Lung (tissue), 12 donors: ENCODE data around the gene GDPD3. TPM values are rescaled to one million over a fixed set of nuclear protein-coding genes. Genes with fewer than 3 reads are reported as not detected.

Experiments
- ATAC-seq: fragments of 200-7000 bp; cut with Tn5 transposase; one replicate; pipeline ENCODE4 v1.9.1; 2020; ENCODE audit warnings: moderate number of reproducible peaks; ENCODE audit not compliant: insufficient read depth, low FRiP score
- DNase-seq, 3 donors: peaks; one replicate each; pipeline ENCODE4 v3.0.0-alpha.2; 2013 to 2017
- H3K27ac ChIP-seq, 2 donors: one replicate each; pipeline ENCODE4 v1.5.1; 2013; ENCODE audit warnings: mild to moderate bottlenecking in 2 of 2, moderate library complexity in 2 of 2, control low read depth in 1 of 2, inconsistent platforms in 1 of 2, low read depth in 1 of 2, low read length in 1 of 2
- H3K27me3 ChIP-seq, 3 donors: one replicate each; pipeline ENCODE4 v1.5.1; 2013; ENCODE audit warnings: low read length in 2 of 3; ENCODE audit not compliant: control insufficient read depth in 3 of 3, insufficient read depth in 3 of 3
- H3K36me3 ChIP-seq, 4 donors: one replicate each; pipeline ENCODE4 v1.5.1; 2013; ENCODE audit warnings: low read length in 4 of 4, mild to moderate bottlenecking in 1 of 4, moderate library complexity in 1 of 4; ENCODE audit not compliant: control insufficient read depth in 4 of 4, insufficient read depth in 4 of 4
- H3K4me1 ChIP-seq, 5 donors: one replicate each; pipeline ENCODE4 v1.5.1; 2013; ENCODE audit warnings: low read length in 5 of 5, mild to moderate bottlenecking in 2 of 5, moderate library complexity in 1 of 5; ENCODE audit not compliant: control insufficient read depth in 5 of 5, insufficient read depth in 5 of 5
- H3K4me3 ChIP-seq: one replicate; pipeline ENCODE4 v1.5.1; 2013; ENCODE audit warnings: mild to moderate bottlenecking, control low read depth, moderate library complexity
- H3K9ac ChIP-seq, 2 donors: one replicate each; pipeline ENCODE4 v1.5.1; 2013; ENCODE audit warnings: low read length in 2 of 2, control low read depth in 1 of 2; ENCODE audit not compliant: insufficient read depth in 1 of 2
- H3K9me3 ChIP-seq, 4 donors: one replicate each; pipeline ENCODE4 v1.5.1; 2013; ENCODE audit warnings: low read length in 3 of 4, mild to moderate bottlenecking in 1 of 4, moderate library complexity in 1 of 4; ENCODE audit not compliant: control insufficient read depth in 4 of 4, insufficient read depth in 3 of 4
- CTCF ChIP-seq: IDR thresholded peaks from 2 replicates; pipeline ENCODE4 v1.5.1; 2012; ENCODE audit warnings: mild to moderate bottlenecking; ENCODE audit errors: control extremely low read depth, extremely low read depth
- WGBS, 2 donors: extraction: QIAGEN DNeasy Blood & Tissue Kit; methylation state at CpG; one replicate each; pipeline ENCODE4 v1.1.7; 2013; 5-methylcytosine and 5-hydroxymethylcytosine counted together
- polyA plus RNA-seq, 2 donors: library from polyadenylated mRNA; stranded (reverse); fragments of 200-250 nt; gene quantifications; one replicate each; pipeline ENCODE4 v1.2.1, GENCODE V29; 2013
- total RNA-seq, 2 donors: library from RNA; depleted of rRNA in 1 of 2; stranded (reverse); fragments of >200 nt in 1 of 2; gene quantifications; one replicate each; pipeline ENCODE4 v1.2.1, GENCODE V29; 2014 to 2021
- donor health status: control.
- donor health status: control.
- donor health status: Bipolar disorder and iron deficiency.
- donor health status: healthy.
- donor health status: DM: yes; HTN: yes; CAD: no.

Gene GDPD3
- total and polyA plus RNA-seq, 4 donors = 4.1 to 6.0 (median 5.5) TPM

- no peaks in the 10 kb centered on the region for H3K27me3 ChIP-seq
- peak overlapping the region in 1 of 2 donors; percentile 17 for H3K27ac ChIP-seq
- H3K4me1 ChIP-seq = peaks cover 6 to 23% (median 8%) of the 10 kb centered on the region in 5 donors
- no peak for TF ChIP-seq CTCF
- H3K4me3 ChIP-seq = no peak overlapping the region
- H3K36me3 ChIP-seq = peaks cover 0 to 4% (median 2%) of the 10 kb centered on the region in 4 donors
- no peaks in the 10 kb centered on the region for H3K9me3 ChIP-seq
- ATAC-seq = no peak
- no peak for DNase-seq
- H3K9ac ChIP-seq = no peak overlapping the region
- 72 to 83% methylated on average over 2 of the region's 2 CpGs for WGBS, 2 donors
Observed at GRCh38 chr16:30060836-30061554, 52.3 kb downstream of the GDPD3 start.

GRCh38 chr16:30060346-30060745 lies 53.0 kb downstream of the GDPD3 start:
- Histone ChIP-seq H3K9ac (peak overlapping the region; percentile 28 to 46), H3K4me3 (no peak overlapping the region), H3K4me1 (peaks cover 6 to 23% (median 8%) of the 10 kb centered on the region in 5 donors), H3K27ac (peak overlapping the region in 1 of 2 donors; percentile 17), H3K27me3 (no peaks in the 10 kb centered on the region), H3K36me3 (peaks cover 0 to 4% (median 2%) of the 10 kb centered on the region in 4 donors), H3K9me3 (no peaks in the 10 kb centered on the region)
- ATAC-seq (no peak), DNase-seq (peak in 2 of 3 donors; percentile 55 to 69)
- TF ChIP-seq CTCF = no peak
- 84 to 85% methylated on average over 4 of the region's 4 CpGs for WGBS, 2 donors

GRCh38 chr16:30054959-30055553 lies 58.3 kb downstream of the GDPD3 start:
- Histone ChIP-seq H3K9me3 (no peaks in the 10 kb centered on the region), H3K27ac (no peak overlapping the region), H3K27me3 (no peaks in the 10 kb centered on the region), H3K4me3 (no peak overlapping the region), H3K4me1 (peaks cover 0 to 12% (median 5%) of the 10 kb centered on the region in 5 donors), H3K9ac (no peak overlapping the region), H3K36me3 (peaks cover 0 to 4% (median 2%) of the 10 kb centered on the region in 4 donors)
- WGBS, 2 donors = 38 to 44% methylated on average over 10 of the region's 10 CpGs
- TF ChIP-seq CTCF = peak; percentile 5
- ATAC-seq (no peak), DNase-seq (no peak)

Other genes starting within 250 kb of the GDPD3 start
- 10 to 100 TPM in 1 of 2 donors, 1 to 10 TPM in 1; 6.4 to 19.2 TPM for gene SEZ6L2, start 214.0 kb downstream of the GDPD3 start, total RNA-seq
- 1 to 10 TPM; 4.6 to 5.8 TPM for gene SEZ6L2, start 214.0 kb downstream of the GDPD3 start, polyA plus RNA-seq
- gene ASPHD1, start 213.0 kb downstream of the GDPD3 start, total RNA-seq = 1 to 10 TPM in 1 of 2 donors, under 1 TPM in 1; 0.34 to 4.3 TPM
- 1 to 10 TPM; 3.2 to 4.1 TPM for gene ASPHD1, start 213.0 kb downstream of the GDPD3 start, polyA plus RNA-seq
- 10 to 100 TPM; 18.0 to 26.2 TPM for gene KCTD13, start 187.3 kb downstream of the GDPD3 start, total RNA-seq
- gene KCTD13, start 187.3 kb downstream of the GDPD3 start, polyA plus RNA-seq = 10 to 100 TPM; 15.0 to 15.1 TPM
- gene TMEM219, start 151.5 kb downstream of the GDPD3 start, total RNA-seq = 100 to 1,000 TPM in 1 of 2 donors, 10 to 100 TPM in 1; 56.4 to 141 TPM
- gene TMEM219, start 151.5 kb downstream of the GDPD3 start, polyA plus RNA-seq = 100 to 1,000 TPM; 127 to 210 TPM
- 10 to 100 TPM; 55.3 to 71.8 TPM for gene TAOK2, start 139.7 kb downstream of the GDPD3 start, total RNA-seq
- gene TAOK2, start 139.7 kb downstream of the GDPD3 start, polyA plus RNA-seq = 10 to 100 TPM; 33.8 to 55.5 TPM
- gene HIRIP3, start 117.9 kb downstream of the GDPD3 start, total RNA-seq = 10 to 100 TPM; 16.9 to 22.7 TPM
- gene HIRIP3, start 117.9 kb downstream of the GDPD3 start, polyA plus RNA-seq = 10 to 100 TPM; 13.1 to 18.4 TPM
- gene INO80E, start 117.3 kb downstream of the GDPD3 start, total RNA-seq = 10 to 100 TPM; 37.5 to 68.5 TPM
- 100 to 1,000 TPM in 1 of 2 donors, 10 to 100 TPM in 1; 51.8 to 105 TPM for gene INO80E, start 117.3 kb downstream of the GDPD3 start, polyA plus RNA-seq
- gene DOC2A, start 102.5 kb downstream of the GDPD3 start, total RNA-seq = 1 to 10 TPM; 2.4 to 8.7 TPM
- 1 to 10 TPM; 1.4 to 2.9 TPM for gene DOC2A, start 102.5 kb downstream of the GDPD3 start, polyA plus RNA-seq
- gene C16orf92, start 90.3 kb downstream of the GDPD3 start, total RNA-seq = not detected
- not detected for gene C16orf92, start 90.3 kb downstream of the GDPD3 start, polyA plus RNA-seq
- under 1 TPM in 1 of 2 donors, not detected in 1; 0.43 TPM for gene TLCD3B, start 82.3 kb downstream of the GDPD3 start, total RNA-seq
- gene TLCD3B, start 82.3 kb downstream of the GDPD3 start, polyA plus RNA-seq = under 1 TPM in 1 of 2 donors, not detected in 1; 0.03 TPM
- 1,000 to 10,000 TPM in 1 of 2 donors, 100 to 1,000 TPM in 1; 265 to 1,167 TPM for gene ALDOA, start 47.8 kb downstream of the GDPD3 start, total RNA-seq
- 1,000 to 10,000 TPM in 1 of 2 donors, 100 to 1,000 TPM in 1; 756 to 1,371 TPM for gene ALDOA, start 47.8 kb downstream of the GDPD3 start, polyA plus RNA-seq
- 10 to 100 TPM; 51.7 to 90.7 TPM for gene PPP4C, start 37.5 kb downstream of the GDPD3 start, total RNA-seq
- 100 to 1,000 TPM; 113 to 143 TPM for gene PPP4C, start 37.5 kb downstream of the GDPD3 start, polyA plus RNA-seq
- gene TBX6, start 21.6 kb downstream of the GDPD3 start, total RNA-seq = 1 to 10 TPM in 1 of 2 donors, under 1 TPM in 1; 0.60 to 1.7 TPM
- gene TBX6, start 21.6 kb downstream of the GDPD3 start, polyA plus RNA-seq = 1 to 10 TPM; 1.1 to 1.6 TPM
- gene YPEL3, start 17.3 kb downstream of the GDPD3 start, total RNA-seq = 10 to 100 TPM; 56.2 to 69.0 TPM
- 100 to 1,000 TPM; 118 to 208 TPM for gene YPEL3, start 17.3 kb downstream of the GDPD3 start, polyA plus RNA-seq
- 10 to 100 TPM; 50.3 to 96.7 TPM for gene MAPK3, start 9.7 kb upstream of the GDPD3 start, total RNA-seq
- gene MAPK3, start 9.7 kb upstream of the GDPD3 start, polyA plus RNA-seq = 10 to 100 TPM; 65.7 to 83.8 TPM
- 100 to 1,000 TPM in 1 of 2 donors, 10 to 100 TPM in 1; 47.7 to 143 TPM for gene CORO1A, start 70.1 kb upstream of the GDPD3 start, total RNA-seq
- gene CORO1A, start 70.1 kb upstream of the GDPD3 start, polyA plus RNA-seq = 100 to 1,000 TPM in 1 of 2 donors, 10 to 100 TPM in 1; 41.8 to 419 TPM
- gene BOLA2B, start 80.1 kb upstream of the GDPD3 start, total RNA-seq = 100 to 1,000 TPM in 1 of 2 donors, 1 to 10 TPM in 1; 9.8 to 111 TPM
- gene BOLA2B, start 80.1 kb upstream of the GDPD3 start, polyA plus RNA-seq = 100 to 1,000 TPM; 253 to 320 TPM
- gene SLX1A, start 80.3 kb upstream of the GDPD3 start, total RNA-seq = 10 to 100 TPM; 24.0 to 96.0 TPM
- gene SLX1A, start 80.3 kb upstream of the GDPD3 start, polyA plus RNA-seq = 10 to 100 TPM; 63.4 to 86.8 TPM
- 10 to 100 TPM; 16.3 to 22.4 TPM for gene SULT1A3, start 85.7 kb upstream of the GDPD3 start, total RNA-seq
- 10 to 100 TPM in 1 of 2 donors, 1 to 10 TPM in 1; 8.3 to 32.8 TPM for gene SULT1A3, start 85.7 kb upstream of the GDPD3 start, polyA plus RNA-seq
- 10 to 100 TPM in 1 of 2 donors, 1 to 10 TPM in 1; 8.4 to 22.9 TPM for gene NPIPB13, start 134.9 kb upstream of the GDPD3 start, total RNA-seq
- gene NPIPB13, start 134.9 kb upstream of the GDPD3 start, polyA plus RNA-seq = 1 to 10 TPM; 3.5 to 4.7 TPM
- 10 to 100 TPM; 37.5 to 69.8 TPM for gene CD2BP2, start 241.8 kb upstream of the GDPD3 start, total RNA-seq
- gene CD2BP2, start 241.8 kb upstream of the GDPD3 start, polyA plus RNA-seq = 10 to 100 TPM; 43.5 to 49.1 TPM